ELF-1 (cell line): ENCODE measurements around the gene RLIM.

ENCODE experiments used
- DNase-seq: peaks from one replicate; pipeline ENCODE4 v3.0.0-alpha.2; 2016; ENCODE audit warnings: low read depth, low spot score

The RLIM gene

GRCh38 chrX:74536152-74536831, 78.1 kb downstream of the RLIM start:
- peak; percentile 90 for DNase-seq

DNA sequence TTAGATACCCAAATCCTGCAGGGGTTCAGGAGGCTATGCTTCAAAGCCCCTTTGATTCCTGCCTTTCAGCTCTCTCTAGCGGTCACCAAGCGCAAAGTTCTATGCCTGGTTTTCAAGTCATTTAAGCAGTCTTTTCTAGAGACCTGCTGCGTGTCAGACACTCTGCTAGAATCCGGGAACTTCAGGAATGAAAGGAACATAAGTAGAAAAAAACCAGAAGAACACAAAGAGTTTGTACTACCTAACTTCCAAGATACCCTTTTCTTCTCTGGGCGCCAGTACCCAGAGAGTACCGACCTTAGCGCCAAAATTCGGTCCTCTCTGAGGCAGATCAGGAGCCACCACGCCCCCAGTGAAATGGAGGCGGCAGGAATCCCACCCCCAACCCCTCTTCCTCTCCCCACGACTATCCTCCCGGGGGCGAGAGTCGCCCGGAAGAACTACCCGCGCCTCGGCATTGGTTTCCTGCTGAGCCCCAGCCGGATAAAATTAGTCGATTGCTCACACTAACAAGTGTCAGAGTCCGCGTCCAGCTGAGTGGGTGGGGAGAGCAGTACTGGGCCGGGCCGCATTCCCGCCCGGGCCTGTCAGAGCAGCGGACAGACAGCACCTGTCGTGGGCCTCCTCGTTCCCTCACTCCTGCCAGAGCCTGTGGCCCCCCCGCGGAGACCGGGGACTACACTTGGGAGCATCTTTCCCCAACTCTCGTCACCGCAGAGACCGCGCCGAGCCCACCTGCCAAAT, 78.8 kb downstream of the RLIM start:
- DNase-seq, result peak; percentile 80
